K562 (cell line): ENCODE measurements around the gene SPAG16.

ENCODE experiments used
- BACH1 ChIP-seq: fragments of 200-800 bp; sonication (Bioruptor generic); IDR thresholded peaks from 2 replicates; pipeline ENCODE4 v1.6.1; 2016; ENCODE audit warnings: missing genetic modification characterization, missing compliant biosample characterization
- CEBPB ChIP-seq: fragments of 450-650 bp; IDR thresholded peaks from 2 replicates; pipeline ENCODE4 v1.6.1; 2016; ENCODE audit warnings: missing genetic modification characterization, missing compliant biosample characterization
- EZH2 ChIP-seq: IDR thresholded peaks from 2 replicates; pipeline ENCODE4 v1.6.1; 2012; ENCODE audit warnings: low read depth, mild to moderate bottlenecking, inconsistent platforms, low read length, borderline replicate concordance
- FOXA3 ChIP-seq, 2 experiments: fragments of 450-650 bp in 1 of 2; sonication (generic) in 1 of 2; formaldehyde crosslinking; IDR thresholded peaks in 1 of 2; conservative IDR thresholded peaks in 1 of 2; 2 replicates each; pipeline versions ENCODE4 v1.4.0 to v1.8.0; 2020 to 2022; ENCODE audit warnings: mild to moderate bottlenecking in 2 of 2, missing genetic modification reagents in 1 of 2
- KLF16 ChIP-seq: IDR thresholded peaks from 2 replicates; pipeline ENCODE4 v1.6.1; 2016; ENCODE audit warnings: antibody characterized with exemption
- L3MBTL2 ChIP-seq: fragments of 450-650 bp; IDR thresholded peaks from 2 replicates; pipeline ENCODE4 v1.6.1; 2016; ENCODE audit warnings: mild to moderate bottlenecking, moderate library complexity
- MEF2A ChIP-seq: IDR thresholded peaks from 2 replicates; pipeline ENCODE4 v1.6.1; 2011; ENCODE audit warnings: low read depth, mild to moderate bottlenecking, low read length, moderate library complexity; ENCODE audit not compliant: control insufficient read depth
- POLR2A ChIP-seq: fragments of 450-650 bp; conservative IDR thresholded peaks from 2 replicates; pipeline ENCODE4 v1.6.1; 2016
- SAP30 ChIP-seq: fragments of 200-600 bp; sonication (generic); IDR thresholded peaks from 2 replicates; pipeline ENCODE4 v1.6.1; 2012; ENCODE audit warnings: borderline replicate concordance, low read depth, mild to moderate bottlenecking, moderate library complexity, low read length, control low read depth, inconsistent platforms; ENCODE audit not compliant: insufficient read depth, poor library complexity, severe bottlenecking
- TEAD4 ChIP-seq, 2 experiments: sonication (generic) in 1 of 2; formaldehyde crosslinking in 1 of 2; IDR thresholded peaks; 2 replicates each; pipeline versions ENCODE4 v1.6.1 to v1.8.0; 2012 to 2022; ENCODE audit warnings: borderline replicate concordance in 1 of 2, inconsistent platforms in 1 of 2, low read length in 1 of 2, mild to moderate bottlenecking in 1 of 2, missing genetic modification reagents in 1 of 2
- U2AF1 ChIP-seq: fragments of 200-400 bp; formaldehyde crosslinking; optimal IDR thresholded peaks from 2 replicates; pipeline ENCODE3; 2017; ENCODE audit warnings: mild to moderate bottlenecking, low read depth, low read length, moderate library complexity
- ZFP30 ChIP-seq: fragments of 250-450 bp; sonication (Bioruptor Pico); IDR thresholded peaks from 2 replicates; pipeline ENCODE4 v1.8.0; 2022; ENCODE audit warnings: moderate library complexity, mild to moderate bottlenecking, inconsistent platforms, borderline replicate concordance
- TF ChIP-seq, protein P1 (sequence below), 3 experiments: IDR thresholded peaks in 2 of 3; conservative IDR thresholded peaks in 1 of 3; 2 replicates each; pipeline ENCODE4 v1.5.1; 2011 to 2012; ENCODE audit warnings: low read length in 3 of 3, mild to moderate bottlenecking in 3 of 3, control low read depth in 2 of 3, improper control_type of control experiment in 1 of 3, inconsistent platforms in 1 of 3, low read depth in 1 of 3, mixed read lengths in 1 of 3, moderate library complexity in 1 of 3; ENCODE audit not compliant: insufficient read depth in 2 of 3

DNA sequence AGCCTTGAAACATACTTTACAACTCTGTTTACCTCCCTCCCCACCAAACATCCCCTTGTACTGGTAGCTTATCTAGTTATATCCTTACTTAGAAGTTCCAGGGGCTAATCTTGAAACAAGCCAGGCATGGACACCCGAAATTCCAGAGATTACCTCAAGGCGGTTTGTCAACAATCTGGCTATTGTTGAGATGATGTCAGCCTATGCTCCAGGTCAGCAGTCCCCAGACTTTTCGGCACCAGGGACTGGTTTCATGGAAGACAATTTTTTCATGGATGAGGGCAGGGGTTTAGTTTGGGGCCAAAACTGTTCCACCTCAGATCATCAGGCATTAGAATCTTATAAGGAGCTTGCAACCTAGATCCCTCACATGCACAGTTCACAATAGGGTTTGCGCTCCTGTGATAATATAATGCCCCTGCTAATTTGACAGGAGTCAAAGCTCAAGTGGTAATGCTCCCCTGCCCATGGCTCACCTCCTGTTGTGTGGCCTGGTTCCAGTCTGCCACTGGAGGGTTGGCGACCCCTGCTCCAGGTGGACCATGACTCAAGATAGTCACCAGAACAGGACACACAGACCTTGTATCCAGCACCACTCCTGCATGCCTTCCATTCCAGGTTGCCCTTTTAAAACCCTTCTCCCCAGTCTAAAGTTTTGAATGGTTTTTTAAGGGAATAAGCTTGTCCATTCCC, 171.2 kb downstream of the SPAG16 start:
- TF ChIP-seq U2AF1 (no peak), POLR2A (no peak), CEBPB (tag) (no peak), L3MBTL2 (no peak), MEF2A (no peak), EZH2 (no peak), SAP30 (no peak), BACH1 (tag) (no peak), KLF16 (no peak), FOXA3 (CRISPR knock-in tag; conservative IDR thresholded peaks at IDR 0.05 in 1 of 2, IDR thresholded peaks at IDR 0.05 in 1 of 2) (no peak), TEAD4 (IDR thresholded peaks at IDR 0.05; ENCODE audit: low read length) (no peak), TEAD4 (CRISPR knock-in tag; IDR thresholded peaks at IDR 0.05; ENCODE audit: borderline replicate concordance) (no peak), ZFP30 (no peak)
- TF ChIP-seq, protein P1, sequence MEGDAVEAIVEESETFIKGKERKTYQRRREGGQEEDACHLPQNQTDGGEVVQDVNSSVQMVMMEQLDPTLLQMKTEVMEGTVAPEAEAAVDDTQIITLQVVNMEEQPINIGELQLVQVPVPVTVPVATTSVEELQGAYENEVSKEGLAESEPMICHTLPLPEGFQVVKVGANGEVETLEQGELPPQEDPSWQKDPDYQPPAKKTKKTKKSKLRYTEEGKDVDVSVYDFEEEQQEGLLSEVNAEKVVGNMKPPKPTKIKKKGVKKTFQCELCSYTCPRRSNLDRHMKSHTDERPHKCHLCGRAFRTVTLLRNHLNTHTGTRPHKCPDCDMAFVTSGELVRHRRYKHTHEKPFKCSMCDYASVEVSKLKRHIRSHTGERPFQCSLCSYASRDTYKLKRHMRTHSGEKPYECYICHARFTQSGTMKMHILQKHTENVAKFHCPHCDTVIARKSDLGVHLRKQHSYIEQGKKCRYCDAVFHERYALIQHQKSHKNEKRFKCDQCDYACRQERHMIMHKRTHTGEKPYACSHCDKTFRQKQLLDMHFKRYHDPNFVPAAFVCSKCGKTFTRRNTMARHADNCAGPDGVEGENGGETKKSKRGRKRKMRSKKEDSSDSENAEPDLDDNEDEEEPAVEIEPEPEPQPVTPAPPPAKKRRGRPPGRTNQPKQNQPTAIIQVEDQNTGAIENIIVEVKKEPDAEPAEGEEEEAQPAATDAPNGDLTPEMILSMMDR (IDR thresholded peaks at IDR 0.05 in 2 of 3, conservative IDR thresholded peaks at IDR 0.05 in 1 of 3; ENCODE audit: insufficient read depth in 2 of 3, low read depth in 1 of 3, low read length in 3 of 3) = no peak
